Measurements from ENCODE around the gene EFCC1.
"Not testable (repeated sequence)": the region's sequence is repeated elsewhere in the genome, so short reads cannot be mapped to it uniquely, and the experiment has no call there.

EFCC1 gene

GRCh38 chr3:129058441-129059200 lies 57.5 kb downstream of the EFCC1 start:
- DNase-seq = no peak

- no peak for DNase-seq
Measured at GRCh38 chr3:129059311-129059958, 58.3 kb downstream of the EFCC1 start.

- DNase-seq = no peak
Measured at GRCh38 chr3:129060276-129061022, 59.3 kb downstream of the EFCC1 start, which contains the start of gene GP9. TSS of gene GP9 (plus strand) at chr3:129060779. CDS start at chr3:129061740, 961 bp downstream.

- DNase-seq = no peak
Measured at GRCh38 chr3:129061023-129061887, 60.2 kb downstream of the EFCC1 start.

GRCh38 chr3:129061888-129062834 lies 61.1 kb downstream of the EFCC1 start:
- no peak for DNase-seq

GRCh38 chr3:129063091-129063640 lies 62.1 kb downstream of the EFCC1 start:
- no peak for DNase-seq

- DNase-seq = no peak
Measured at GRCh38 chr3:129063841-129064482, 62.9 kb downstream of the EFCC1 start.

- no peak for DNase-seq
Measured at GRCh38 chr3:129065016-129065719, 64.1 kb downstream of the EFCC1 start.

GRCh38 chr3:129065720-129066073 lies 64.6 kb downstream of the EFCC1 start:
- DNase-seq = no peak

GRCh38 chr3:129067719-129068118 lies 66.6 kb downstream of the EFCC1 start:
- DNase-seq = not testable (repeated sequence)

- peak; percentile 37 for DNase-seq
Measured at GRCh38 chr3:129068291-129068886, 67.3 kb downstream of the EFCC1 start.

GRCh38 chr3:129069313-129070085 lies 68.4 kb downstream of the EFCC1 start:
- not testable (repeated sequence) for DNase-seq

- DNase-seq = no peak
Measured at GRCh38 chr3:129070086-129070885, 69.2 kb downstream of the EFCC1 start.

GRCh38 chr3:129077222-129077621 lies 76.1 kb downstream of the EFCC1 start:
- no peak for DNase-seq

- DNase-seq = no peak
Measured at GRCh38 chr3:129078510-129078909, 77.4 kb downstream of the EFCC1 start.

GRCh38 chr3:129081503-129081902 lies 80.4 kb downstream of the EFCC1 start:
- DNase-seq = no peak

GRCh38 chr3:129082026-129082425 lies 80.9 kb downstream of the EFCC1 start:
- DNase-seq = no peak

- DNase-seq = no peak
Measured at GRCh38 chr3:129084501-129084900, 83.4 kb downstream of the EFCC1 start.

All from CD4-positive, alpha-beta T cell treated with Interleukin-17A for 4 hours (primary cell).